Stimulated activated naive CD8-positive, alpha-beta T cell treated with anti-CD3 and anti-CD28 coated beads, Interleukin-15, amount 100 ng/mL, for 72 hours (primary cell): ENCODE measurements around the gene STK39.
A peak's percentile ranks its signal among the peaks of the same experiment; 100 is the strongest.

ENCODE experiments used
- ATAC-seq: fragments of 150-1000 bp; cut with Tn5 transposase; 2 replicates; pipeline ENCODE4 v1.10.0; 2021; ENCODE audit warnings: mild to moderate bottlenecking, moderate library complexity
- DNase-seq, 2 donors: peaks; one replicate each; pipeline ENCODE4 v3.0.0; 2021 to 2022
- H3K27ac Mint-ChIP-seq, 2 donors: one replicate each; pipeline ENCODE4 v1.8.0; 2022; ENCODE audit warnings: mild to moderate bottlenecking in 2 of 2, mixed read lengths in 2 of 2, moderate library complexity in 2 of 2
- H3K27me3 Mint-ChIP-seq: one replicate; pipeline ENCODE4 v1.8.0; 2022; ENCODE audit warnings: mixed read lengths
- H3K4me1 Mint-ChIP-seq: one replicate; pipeline ENCODE4 v1.8.0; 2022; ENCODE audit warnings: mild to moderate bottlenecking, mixed read lengths
- H3K4me3 Mint-ChIP-seq, 2 donors: one replicate each; pipeline ENCODE4 v1.8.0; 2022; ENCODE audit warnings: mild to moderate bottlenecking in 2 of 2, mixed read lengths in 2 of 2, moderate library complexity in 1 of 2
- H3K9me3 Mint-ChIP-seq, 2 donors: one replicate each; pipeline ENCODE4 v1.8.0; 2022; ENCODE audit warnings: mixed read lengths in 2 of 2

STK39 gene

GRCh38 chr2:168230389-168230788 lies 17.0 kb downstream of the STK39 start:
- ATAC-seq: no peak
- Mint-ChIP-seq H3K9me3 (peaks cover 9 to 10% of the 10 kb centered on the region in 2 donors), H3K4me3 (no peak overlapping the region), H3K4me1 (peaks cover 23% of the 10 kb centered on the region), H3K27me3 (no peaks in the 10 kb centered on the region), H3K27ac (no peak overlapping the region)
- no peak for DNase-seq

- DNase-seq: no peak
- Mint-ChIP-seq H3K9me3 (no peaks in the 10 kb centered on the region), H3K27me3 (no peaks in the 10 kb centered on the region), H3K27ac (no peak overlapping the region), H3K4me1 (peaks cover 18% of the 10 kb centered on the region), H3K4me3 (no peak overlapping the region)
- ATAC-seq: peak; percentile 75
Measured at GRCh38 chr2:168224346-168224745, 23.0 kb downstream of the STK39 start.

GRCh38 chr2:168222088-168222487 lies 25.3 kb downstream of the STK39 start:
- Mint-ChIP-seq H3K4me3 (no peak overlapping the region), H3K27ac (no peak overlapping the region), H3K4me1 (peaks cover 18% of the 10 kb centered on the region), H3K9me3 (no peaks in the 10 kb centered on the region), H3K27me3 (no peaks in the 10 kb centered on the region)
- DNase-seq: no peak
- no peak for ATAC-seq

- H3K27me3 Mint-ChIP-seq: no peaks in the 10 kb centered on the region
- H3K4me1 Mint-ChIP-seq: peaks cover 18% of the 10 kb centered on the region
- no peak for ATAC-seq
Measured at GRCh38 chr2:168220965-168221819, 26.2 kb downstream of the STK39 start.

GRCh38 chr2:168217920-168218319 lies 29.5 kb downstream of the STK39 start:
- DNase-seq: no peak
- Mint-ChIP-seq H3K4me3 (no peak overlapping the region), H3K27me3 (no peaks in the 10 kb centered on the region), H3K9me3 (no peaks in the 10 kb centered on the region), H3K27ac (no peak overlapping the region), H3K4me1 (peaks cover 13% of the 10 kb centered on the region)
- ATAC-seq: no peak

More at GRCh38 chr2:168220965-168221819, 26.2 kb downstream of the STK39 start:
- DNase-seq: no peak
- no peaks in the 10 kb centered on the region for H3K9me3 Mint-ChIP-seq
- no peak overlapping the region for H3K4me3 Mint-ChIP-seq
- H3K27ac Mint-ChIP-seq: no peak overlapping the region

- ATAC-seq (no peak), DNase-seq (no peak)
- Mint-ChIP-seq H3K9me3 (no peaks in the 10 kb centered on the region), H3K4me3 (no peak overlapping the region), H3K4me1 (peaks cover 28% of the 10 kb centered on the region), H3K27ac (no peak overlapping the region), H3K27me3 (no peaks in the 10 kb centered on the region)
Measured at GRCh38 chr2:168216351-168217005, 30.9 kb downstream of the STK39 start.

GRCh38 chr2:168215813-168216212 lies 31.6 kb downstream of the STK39 start:
- no peak overlapping the region for H3K27ac Mint-ChIP-seq
- no peak overlapping the region for H3K4me3 Mint-ChIP-seq
- peaks cover 31% of the 10 kb centered on the region for H3K4me1 Mint-ChIP-seq
- no peaks in the 10 kb centered on the region for H3K27me3 Mint-ChIP-seq
- H3K9me3 Mint-ChIP-seq: no peaks in the 10 kb centered on the region
- DNase-seq (no peak), ATAC-seq (no peak)

GRCh38 chr2:168212866-168213265 lies 34.5 kb downstream of the STK39 start:
- H3K9me3 Mint-ChIP-seq: peaks cover 0 to under 1% of the 10 kb centered on the region in 2 donors
- no peak overlapping the region for H3K27ac Mint-ChIP-seq
- H3K4me3 Mint-ChIP-seq: peak overlapping the region in 1 of 2 donors; percentile 37
- ATAC-seq (no peak), DNase-seq (no peak)
- peaks cover 48% of the 10 kb centered on the region for H3K4me1 Mint-ChIP-seq
- H3K27me3 Mint-ChIP-seq: no peaks in the 10 kb centered on the region

GRCh38 chr2:168212167-168212566 lies 35.2 kb downstream of the STK39 start:
- no peak for DNase-seq
- peak overlapping the region; percentile 42 to 75 for H3K4me3 Mint-ChIP-seq
- H3K9me3 Mint-ChIP-seq: peaks cover 0 to 7% of the 10 kb centered on the region in 2 donors
- peak overlapping the region; percentile 77 to 96 for H3K27ac Mint-ChIP-seq
- H3K4me1 Mint-ChIP-seq: peaks cover 55% of the 10 kb centered on the region
- ATAC-seq: no peak
- no peaks in the 10 kb centered on the region for H3K27me3 Mint-ChIP-seq

- Mint-ChIP-seq H3K4me1 (peaks cover 56% of the 10 kb centered on the region), H3K9me3 (peaks cover 0 to 10% of the 10 kb centered on the region in 2 donors), H3K27me3 (no peaks in the 10 kb centered on the region), H3K27ac (peak overlapping the region; percentile 77 to 96), H3K4me3 (peak overlapping the region; percentile 24 to 75)
- DNase-seq (peak in 1 of 2 donors; percentile 42), ATAC-seq (peak; percentile 77)
Measured at GRCh38 chr2:168211664-168212163, 35.7 kb downstream of the STK39 start.

GRCh38 chr2:168210895-168211570 lies 36.4 kb downstream of the STK39 start:
- peak; percentile 90 for ATAC-seq
- DNase-seq: peak in 1 of 2 donors; percentile 16
- Mint-ChIP-seq H3K4me3 (peak overlapping the region; percentile 11 to 75), H3K4me1 (peaks cover 56% of the 10 kb centered on the region), H3K27ac (peak overlapping the region; percentile 77 to 96), H3K27me3 (no peaks in the 10 kb centered on the region), H3K9me3 (peaks cover 0 to 10% of the 10 kb centered on the region in 2 donors)

- Mint-ChIP-seq H3K4me1 (peaks cover 56% of the 10 kb centered on the region), H3K27ac (peak overlapping the region in 1 of 2 donors; percentile 82), H3K27me3 (no peaks in the 10 kb centered on the region), H3K4me3 (peak overlapping the region in 1 of 2 donors; percentile 56), H3K9me3 (peaks cover 0 to 10% of the 10 kb centered on the region in 2 donors)
- no peak for ATAC-seq
- DNase-seq: no peak
Measured at GRCh38 chr2:168210216-168210894, 37.0 kb downstream of the STK39 start.

GRCh38 chr2:168208652-168209051 lies 38.7 kb downstream of the STK39 start:
- peak overlapping the region in 1 of 2 donors; percentile 4 for H3K27ac Mint-ChIP-seq

GRCh38 chr2:168207851-168208250 lies 39.5 kb downstream of the STK39 start:
- H3K9me3 Mint-ChIP-seq: peaks cover 0 to 10% of the 10 kb centered on the region in 2 donors
- no peak overlapping the region for H3K4me3 Mint-ChIP-seq
- peak overlapping the region in 1 of 2 donors; percentile 69 for H3K27ac Mint-ChIP-seq
- no peaks in the 10 kb centered on the region for H3K27me3 Mint-ChIP-seq
- no peak for ATAC-seq
- peaks cover 58% of the 10 kb centered on the region for H3K4me1 Mint-ChIP-seq
- no peak for DNase-seq

More at GRCh38 chr2:168208652-168209051, 38.7 kb downstream of the STK39 start:
- peak in 1 of 2 donors; percentile 14 for DNase-seq
- peaks cover 53% of the 10 kb centered on the region for H3K4me1 Mint-ChIP-seq
- peak overlapping the region in 1 of 2 donors; percentile 5 for H3K4me3 Mint-ChIP-seq
- ATAC-seq: no peak
- H3K27me3 Mint-ChIP-seq: no peaks in the 10 kb centered on the region
- peaks cover 0 to 10% of the 10 kb centered on the region in 2 donors for H3K9me3 Mint-ChIP-seq
